GM12878 (cell line): ENCODE results near the gene CAB39L. TPM values are rescaled to one million over a fixed set of nuclear protein-coding genes. Genes with fewer than 3 reads are reported as not detected.

Experiments
- ATAC-seq: fragments of 200-7000 bp; cut with Tn5 transposase; 3 replicates; pipeline ENCODE4 v1.9.1; 2020; ENCODE audit warnings: mild to moderate bottlenecking, moderate library complexity
- BruUV-seq: library from RNA; stranded (reverse); fragments of 400-500 nt; replicated peaks from 2 replicates; lab custom pipeline; 2021; lab: Mats Ljungman, UMichigan
- CTCF ChIA-PET: fragments of 300-600 bp; sonication (Branson Sonifier 250); formaldehyde crosslinking; extraction: SDS; loops from one replicate; lab custom pipeline; 2021; ENCODE audit warnings: inconsistent platforms; lab: Yijun Ruan, JAX
- POLR2A ChIA-PET: fragments of 350-600 bp; formaldehyde crosslinking; extraction: SDS; loops from one replicate; lab custom pipeline; 2021; ENCODE audit warnings: inconsistent platforms; lab: Charles Lee
- RAD21 ChIA-PET: fragments of 300-600 bp; sonication (Branson Sonifier 250); formaldehyde crosslinking; loops from one replicate; lab custom pipeline; 2023; ENCODE audit warnings: antibody characterized with exemption; ENCODE audit not compliant: unreplicated experiment; lab: Charles Lee
- SMC1A ChIA-PET: fragments of 300-600 bp; sonication (Branson Sonifier 250); formaldehyde crosslinking; loops from one replicate; lab custom pipeline; 2023; ENCODE audit not compliant: unreplicated experiment, uncharacterized antibody; lab: Charles Lee
- DNase-seq: peaks from one replicate; pipeline ENCODE4 v3.0.0-alpha.2; 2011; ENCODE audit warnings: low read depth, low spot score
- FAIRE-seq: peaks from 3 replicates; lab custom pipeline; 2011; peaks lifted over from hg19 to GRCh38; lab: Jason Lieb, UNC
- H2AFZ ChIP-seq: 2 replicates; pipeline ENCODE4 v1.6.0; 2011; ENCODE audit warnings: low read depth, low read length, control low read depth; ENCODE audit not compliant: control insufficient read depth
- H3K27ac ChIP-seq: 2 replicates; pipeline ENCODE4 v1.5.1; 2011; ENCODE audit warnings: control low read depth; ENCODE audit not compliant: control insufficient read depth, insufficient read depth
- H3K27me3 ChIP-seq, 2 experiments: replicated peaks in 1 of 2; 2 replicates each; pipeline versions ENCODE4 v1.6.0 to v1.6.1; 2011; ENCODE audit warnings: low read length in 1 of 2; ENCODE audit not compliant: control insufficient read depth in 2 of 2, insufficient read depth in 2 of 2
- H3K36me3 ChIP-seq, 2 experiments: 2 replicates each; pipeline ENCODE4 v1.5.1; 2011; ENCODE audit warnings: low read length in 1 of 2; ENCODE audit not compliant: control insufficient read depth in 2 of 2, insufficient read depth in 2 of 2
- H3K4me1 ChIP-seq: 2 replicates; pipeline ENCODE4 v1.6.1; 2011; ENCODE audit warnings: mild to moderate bottlenecking, low read length, moderate library complexity, mixed read lengths; ENCODE audit not compliant: control insufficient read depth, insufficient read depth
- H3K4me2 ChIP-seq: 2 replicates; pipeline ENCODE4 v1.6.0; 2011; ENCODE audit warnings: control low read depth; ENCODE audit not compliant: control insufficient read depth, insufficient read depth
- H3K4me3 ChIP-seq: fragments of 200-600 bp; sonication (generic); 2 replicates; pipeline ENCODE4 v1.5.1; 2016
- H3K79me2 ChIP-seq: 2 replicates; pipeline ENCODE4 v1.6.0; 2011; ENCODE audit warnings: low read length; ENCODE audit not compliant: control insufficient read depth, insufficient read depth
- H3K9ac ChIP-seq: 2 replicates; pipeline ENCODE4 v1.8.0; 2011; ENCODE audit warnings: low read length, control low read depth, mixed read lengths; ENCODE audit not compliant: control insufficient read depth, insufficient read depth
- H3K9me3 ChIP-seq: replicated peaks from 3 replicates; pipeline ENCODE4 v1.5.1; 2011; ENCODE audit warnings: mild to moderate bottlenecking, low read length; ENCODE audit not compliant: control insufficient read depth, insufficient read depth
- H4K20me1 ChIP-seq: 2 replicates; pipeline ENCODE4 v1.6.0; 2011; ENCODE audit not compliant: control insufficient read depth, insufficient read depth
- BRCA1 ChIP-seq: IDR thresholded peaks from 2 replicates; pipeline ENCODE4 v1.6.1; 2011; ENCODE audit warnings: low read depth, low read length, improper control_type of control experiment
- CBX5 ChIP-seq: sonication (generic); IDR thresholded peaks from 2 replicates; pipeline ENCODE4 v1.6.1; 2016; ENCODE audit warnings: low read depth, moderate library complexity, mild to moderate bottlenecking, inconsistent platforms
- E2F4 ChIP-seq: IDR thresholded peaks from 2 replicates; pipeline ENCODE4 v1.6.1; 2012; ENCODE audit warnings: low read depth, low read length, improper control_type of control experiment
- FOXK2 ChIP-seq: fragments of 450-650 bp; IDR thresholded peaks from 2 replicates; pipeline ENCODE4 v1.6.1; 2017; ENCODE audit warnings: mild to moderate bottlenecking, moderate library complexity
- MAX ChIP-seq: IDR thresholded peaks from 2 replicates; pipeline ENCODE4 v1.6.1; 2012; ENCODE audit warnings: low read depth, low read length, improper control_type of control experiment
- MTA2 ChIP-seq: fragments of 450-650 bp; IDR thresholded peaks from 2 replicates; pipeline ENCODE4 v1.6.1; 2016; ENCODE audit warnings: low read depth, mild to moderate bottlenecking, moderate library complexity
- MXI1 ChIP-seq: fragments of 150-350 bp; IDR thresholded peaks from 2 replicates; pipeline ENCODE4 v1.6.1; 2011; ENCODE audit warnings: low read depth, mild to moderate bottlenecking, inconsistent platforms, low read length, improper control_type of control experiment
- NR2C2 ChIP-seq: IDR thresholded peaks from 2 replicates; pipeline ENCODE4 v1.6.1; 2011; ENCODE audit warnings: borderline replicate concordance, low read depth; ENCODE audit not compliant: control insufficient read depth, insufficient read length
- SMC3 ChIP-seq: IDR thresholded peaks from 2 replicates; pipeline ENCODE4 v1.6.1; 2011; ENCODE audit warnings: low read length, improper control_type of control experiment, borderline replicate concordance
- SP1 ChIP-seq: IDR thresholded peaks from one replicate; pipeline ENCODE4 v1.6.1; 2011; ENCODE audit warnings: low read depth, low read length
- SREBF2 ChIP-seq: IDR thresholded peaks from 2 replicates; pipeline ENCODE4 v1.6.1; 2012; ENCODE audit warnings: mild to moderate bottlenecking, low read length
- STAT1 ChIP-seq: fragments of 450-650 bp; conservative IDR thresholded peaks from 2 replicates; pipeline ENCODE4 v1.6.1; 2014; ENCODE audit warnings: antibody characterized with exemption, mild to moderate bottlenecking
- SUZ12 ChIP-seq: fragments of 200-600 bp; sonication (generic); IDR thresholded peaks from one replicate; pipeline ENCODE4 v1.6.1; 2018; ENCODE audit warnings: antibody characterized with exemption, mild to moderate bottlenecking; ENCODE audit not compliant: unreplicated experiment
- YBX1 ChIP-seq: fragments of 450-650 bp; IDR thresholded peaks from 2 replicates; pipeline ENCODE4 v1.6.1; 2016; ENCODE audit warnings: antibody characterized with exemption
- WGBS: methylation state at CpG from one replicate; pipeline ENCODE4 v1.1.6; 2016; ENCODE audit warnings: low lambda C conversion rate; ENCODE audit not compliant: insufficient replicate concordance, insufficient coverage; ENCODE audit errors: missing lambda C conversion rate; 5-methylcytosine and 5-hydroxymethylcytosine counted together
- in situ Hi-C: fragments of 300-500 bp; cut with MboI; formaldehyde crosslinking; loops from 9 replicates; pipeline ENCODE4 v1.14.3; 2018; ENCODE audit warnings: mixed read lengths
- intact Hi-C: fragments of 100-400 bp; cut with micrococcal nuclease; formaldehyde crosslinking; loops from one replicate; pipeline ENCODE4 v1.14.2; 2022; ENCODE audit not compliant: unreplicated experiment
- polyA plus RNA-seq, 11 experiments: library from polyadenylated mRNA; depleted of rRNA in 4 of 11; unstranded in 6 of 11; stranded (reverse) in 5 of 11; fragments of >200 nt; fragmentation: Nextera tagmentation in 4 of 11; fragmentation: Illumina TruSeq in 1 of 11; extraction: Ambion mirVana in 4 of 11; extraction: Trizol in 1 of 11; gene quantifications; 1 replicate in 1 of 11; 2 replicates in 10 of 11; pipeline versions ENCODE4 v1.2.1 to v1.2.3, GENCODE V29; 2011 to 2016; ENCODE audit warnings: inconsistent platforms in 2 of 11, missing spikeins in 2 of 11, low read depth in 1 of 11
- total RNA-seq, 4 experiments: library from RNA; depleted of rRNA in 3 of 4; stranded (reverse); fragments of >200 nt in 3 of 4; fragmentation: Illumina TruSeq in 1 of 4; extraction: Trizol in 1 of 4; gene quantifications; 2 replicates each; pipeline versions ENCODE4 v1.2.1 to v1.2.3, GENCODE V29; 2013 to 2021
- TF ChIP-seq, protein P1 (sequence below): IDR thresholded peaks from 2 replicates; pipeline ENCODE4 v1.6.1; 2012; ENCODE audit warnings: low read length, inconsistent platforms
- TF ChIP-seq, protein P2 (sequence below): fragments of 450-650 bp; IDR thresholded peaks from 2 replicates; pipeline ENCODE4 v1.6.1; 2018; ENCODE audit warnings: borderline replicate concordance, mild to moderate bottlenecking; ENCODE audit not compliant: partially characterized antibody
- TF ChIP-seq, protein P3 (sequence below): fragments of 450-650 bp; IDR thresholded peaks from 2 replicates; pipeline ENCODE4 v1.6.1; 2017; ENCODE audit warnings: antibody characterized with exemption, mild to moderate bottlenecking, moderate library complexity

CAB39L gene
- total and polyA plus RNA-seq, 10 of the 15 experiments (the other 5 are each of a cell fraction or from before 2014, with no cell fraction given): 0.88 to 3.0 (median 1.7) TPM

DNA sequence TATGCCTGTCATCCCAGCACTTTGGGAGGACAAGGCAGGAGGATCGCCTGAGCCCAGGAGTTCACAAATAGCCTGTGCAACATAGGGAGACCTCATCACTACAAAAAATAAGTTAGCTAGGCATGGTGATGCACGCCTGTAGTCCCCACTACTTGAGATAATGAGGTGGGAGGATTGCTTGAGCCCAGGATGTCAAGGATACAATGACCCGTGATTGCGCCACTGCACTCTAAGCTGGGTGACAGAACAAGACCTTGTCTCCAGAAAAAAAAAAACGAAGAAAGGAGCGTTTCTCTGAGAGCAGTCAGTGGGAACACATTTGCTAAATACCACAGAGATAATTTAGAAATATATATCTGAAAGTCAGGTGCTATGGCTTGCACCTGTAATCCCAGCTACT lies 184.3 kb downstream of the CAB39L start:
- Histone ChIP-seq H3K27me3 (no peaks in the 10 kb centered on the region), H4K20me1 (no peaks in the 10 kb centered on the region), H3K9me3 (no peaks in the 10 kb centered on the region), H3K4me3 (no peak overlapping the region), H3K79me2 (no peaks in the 10 kb centered on the region), H3K9ac (no peak overlapping the region), H3K4me1 (no peaks in the 10 kb centered on the region), H3K36me3 (peaks cover 0 to 16% of the 10 kb centered on the region in 2 experiments; a peak in 3 of 4 replicates), H3K27ac (no peak overlapping the region), H3K4me2 (no peak overlapping the region), H2AFZ (no peak overlapping the region)
- ChIA-PET SMC1A (no interaction called here), RAD21 (interaction anchor here (1.2 kb wide), 1 partner anchor 12 kb away, joined by 3 read pairs; the partner anchor contains the start of gene CDADC1), POLR2A (no interaction called here), CTCF (interaction anchor here (0.7 kb wide), 1 partner anchor 18 kb away, joined by 3 read pairs; no protein-coding TSS in a partner anchor)
- in situ Hi-C loops (no loop called here), intact Hi-C loops (no loop called here)
- DNase-seq (no peak), ATAC-seq (no peak), FAIRE-seq (no peak)
- WGBS: 91% methylated on average over 6 of the region's 6 CpGs
- BruUV-seq: no TSS peak
- TF ChIP-seq YBX1 (no peak), E2F4 (no peak), SP1 (no peak), MTA2 (no peak), STAT1 (no peak), NR2C2 (no peak), CBX5 (no peak), BRCA1 (no peak), SMC3 (no peak), MXI1 (no peak), SUZ12 (no peak), SREBF2 (no peak), MAX (no peak), FOXK2 (no peak)
- TF ChIP-seq, protein P1, sequence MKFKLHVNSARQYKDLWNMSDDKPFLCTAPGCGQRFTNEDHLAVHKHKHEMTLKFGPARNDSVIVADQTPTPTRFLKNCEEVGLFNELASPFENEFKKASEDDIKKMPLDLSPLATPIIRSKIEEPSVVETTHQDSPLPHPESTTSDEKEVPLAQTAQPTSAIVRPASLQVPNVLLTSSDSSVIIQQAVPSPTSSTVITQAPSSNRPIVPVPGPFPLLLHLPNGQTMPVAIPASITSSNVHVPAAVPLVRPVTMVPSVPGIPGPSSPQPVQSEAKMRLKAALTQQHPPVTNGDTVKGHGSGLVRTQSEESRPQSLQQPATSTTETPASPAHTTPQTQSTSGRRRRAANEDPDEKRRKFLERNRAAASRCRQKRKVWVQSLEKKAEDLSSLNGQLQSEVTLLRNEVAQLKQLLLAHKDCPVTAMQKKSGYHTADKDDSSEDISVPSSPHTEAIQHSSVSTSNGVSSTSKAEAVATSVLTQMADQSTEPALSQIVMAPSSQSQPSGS: no peak
- TF ChIP-seq, protein P2, sequence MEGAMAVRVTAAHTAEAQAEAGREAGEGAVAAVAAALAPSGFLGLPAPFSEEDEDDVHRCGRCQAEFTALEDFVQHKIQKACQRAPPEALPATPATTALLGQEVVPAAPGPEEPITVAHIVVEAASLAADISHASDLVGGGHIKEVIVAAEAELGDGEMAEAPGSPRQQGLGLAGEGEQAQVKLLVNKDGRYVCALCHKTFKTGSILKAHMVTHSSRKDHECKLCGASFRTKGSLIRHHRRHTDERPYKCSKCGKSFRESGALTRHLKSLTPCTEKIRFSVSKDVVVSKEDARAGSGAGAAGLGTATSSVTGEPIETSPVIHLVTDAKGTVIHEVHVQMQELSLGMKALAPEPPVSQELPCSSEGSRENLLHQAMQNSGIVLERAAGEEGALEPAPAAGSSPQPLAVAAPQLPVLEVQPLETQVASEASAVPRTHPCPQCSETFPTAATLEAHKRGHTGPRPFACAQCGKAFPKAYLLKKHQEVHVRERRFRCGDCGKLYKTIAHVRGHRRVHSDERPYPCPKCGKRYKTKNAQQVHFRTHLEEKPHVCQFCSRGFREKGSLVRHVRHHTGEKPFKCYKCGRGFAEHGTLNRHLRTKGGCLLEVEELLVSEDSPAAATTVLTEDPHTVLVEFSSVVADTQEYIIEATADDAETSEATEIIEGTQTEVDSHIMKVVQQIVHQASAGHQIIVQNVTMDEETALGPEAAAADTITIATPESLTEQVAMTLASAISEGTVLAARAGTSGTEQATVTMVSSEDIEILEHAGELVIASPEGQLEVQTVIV: no peak
- TF ChIP-seq, protein P3, sequence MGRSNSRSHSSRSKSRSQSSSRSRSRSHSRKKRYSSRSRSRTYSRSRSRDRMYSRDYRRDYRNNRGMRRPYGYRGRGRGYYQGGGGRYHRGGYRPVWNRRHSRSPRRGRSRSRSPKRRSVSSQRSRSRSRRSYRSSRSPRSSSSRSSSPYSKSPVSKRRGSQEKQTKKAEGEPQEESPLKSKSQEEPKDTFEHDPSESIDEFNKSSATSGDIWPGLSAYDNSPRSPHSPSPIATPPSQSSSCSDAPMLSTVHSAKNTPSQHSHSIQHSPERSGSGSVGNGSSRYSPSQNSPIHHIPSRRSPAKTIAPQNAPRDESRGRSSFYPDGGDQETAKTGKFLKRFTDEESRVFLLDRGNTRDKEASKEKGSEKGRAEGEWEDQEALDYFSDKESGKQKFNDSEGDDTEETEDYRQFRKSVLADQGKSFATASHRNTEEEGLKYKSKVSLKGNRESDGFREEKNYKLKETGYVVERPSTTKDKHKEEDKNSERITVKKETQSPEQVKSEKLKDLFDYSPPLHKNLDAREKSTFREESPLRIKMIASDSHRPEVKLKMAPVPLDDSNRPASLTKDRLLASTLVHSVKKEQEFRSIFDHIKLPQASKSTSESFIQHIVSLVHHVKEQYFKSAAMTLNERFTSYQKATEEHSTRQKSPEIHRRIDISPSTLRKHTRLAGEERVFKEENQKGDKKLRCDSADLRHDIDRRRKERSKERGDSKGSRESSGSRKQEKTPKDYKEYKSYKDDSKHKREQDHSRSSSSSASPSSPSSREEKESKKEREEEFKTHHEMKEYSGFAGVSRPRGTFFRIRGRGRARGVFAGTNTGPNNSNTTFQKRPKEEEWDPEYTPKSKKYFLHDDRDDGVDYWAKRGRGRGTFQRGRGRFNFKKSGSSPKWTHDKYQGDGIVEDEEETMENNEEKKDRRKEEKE: no peak
